HG03045 (cell line): ENCODE data around the gene B3GNT3.

ENCODE experiments used
- ATAC-seq: cut with Tn5 transposase; IDR thresholded peaks from one replicate; pipeline ENCODE4 v1.9.1; 2021; ENCODE audit warnings: mild to moderate bottlenecking, moderate library complexity; ENCODE audit not compliant: unreplicated experiment

Gene B3GNT3

DNA sequence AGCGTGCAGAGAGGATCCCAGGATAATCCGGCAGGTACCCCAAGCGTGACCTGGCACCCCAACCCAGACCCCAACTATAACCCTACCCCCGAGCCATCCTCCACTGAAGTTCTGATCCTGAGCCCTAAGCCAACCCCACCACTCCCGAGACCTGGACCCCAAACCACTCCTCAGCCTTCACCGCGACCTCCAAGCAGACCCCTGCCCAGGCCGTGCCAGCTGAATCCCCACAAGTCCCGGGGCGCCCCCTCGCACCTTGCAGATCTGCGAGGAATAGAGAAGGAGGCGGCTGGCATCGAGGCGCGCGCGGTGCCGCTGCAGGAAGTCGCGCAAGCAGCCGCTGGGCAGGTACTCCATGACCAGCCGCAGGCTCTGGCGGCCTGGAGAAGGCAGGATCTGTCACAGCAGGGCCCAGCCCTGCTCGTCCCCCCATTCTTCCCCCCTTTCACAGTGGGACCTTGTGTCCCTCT is 36.5 kb downstream of the B3GNT3 start:
- ATAC-seq, result no peak

DNA sequence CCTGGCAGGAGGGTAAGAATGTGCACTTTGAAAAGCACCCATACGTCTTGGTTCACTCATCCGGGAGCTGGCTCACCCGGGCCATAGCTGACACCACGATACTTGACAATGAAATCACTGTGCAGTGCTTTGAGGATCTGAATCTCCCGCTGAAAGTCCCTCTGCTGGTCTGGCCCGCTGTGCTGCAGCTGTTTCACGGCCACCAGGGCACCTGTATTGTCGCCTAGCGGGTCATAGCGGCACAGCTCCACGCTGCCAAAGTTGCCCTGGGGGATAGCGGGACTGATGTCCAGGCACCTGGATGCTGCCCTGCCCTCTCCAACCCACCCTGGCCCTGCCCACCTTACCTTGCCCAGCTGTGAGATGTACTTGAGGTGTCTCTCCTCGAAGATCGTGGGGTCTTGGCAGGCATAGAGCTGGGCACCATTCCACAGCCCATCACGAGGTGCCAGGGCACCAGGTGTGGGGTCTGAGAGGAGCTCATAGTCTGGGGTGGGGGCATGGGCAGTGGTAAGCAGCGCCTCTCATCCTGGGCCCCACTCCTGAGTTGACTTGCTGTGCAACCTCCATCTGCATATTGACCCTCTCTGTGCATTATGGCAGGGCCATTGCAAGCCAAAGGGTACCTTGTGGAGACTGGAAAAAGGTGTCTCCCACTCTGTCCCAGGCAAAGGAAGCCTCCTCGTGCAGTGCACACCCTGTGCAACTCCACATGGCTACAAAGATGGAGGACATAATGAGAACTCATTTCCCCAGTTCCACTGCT is 37.7 kb downstream of the B3GNT3 start:
- no peak for ATAC-seq

GRCh38 chr19:17834350-17835181 is 39.6 kb downstream of the B3GNT3 start:
- ATAC-seq, result no peak

DNA sequence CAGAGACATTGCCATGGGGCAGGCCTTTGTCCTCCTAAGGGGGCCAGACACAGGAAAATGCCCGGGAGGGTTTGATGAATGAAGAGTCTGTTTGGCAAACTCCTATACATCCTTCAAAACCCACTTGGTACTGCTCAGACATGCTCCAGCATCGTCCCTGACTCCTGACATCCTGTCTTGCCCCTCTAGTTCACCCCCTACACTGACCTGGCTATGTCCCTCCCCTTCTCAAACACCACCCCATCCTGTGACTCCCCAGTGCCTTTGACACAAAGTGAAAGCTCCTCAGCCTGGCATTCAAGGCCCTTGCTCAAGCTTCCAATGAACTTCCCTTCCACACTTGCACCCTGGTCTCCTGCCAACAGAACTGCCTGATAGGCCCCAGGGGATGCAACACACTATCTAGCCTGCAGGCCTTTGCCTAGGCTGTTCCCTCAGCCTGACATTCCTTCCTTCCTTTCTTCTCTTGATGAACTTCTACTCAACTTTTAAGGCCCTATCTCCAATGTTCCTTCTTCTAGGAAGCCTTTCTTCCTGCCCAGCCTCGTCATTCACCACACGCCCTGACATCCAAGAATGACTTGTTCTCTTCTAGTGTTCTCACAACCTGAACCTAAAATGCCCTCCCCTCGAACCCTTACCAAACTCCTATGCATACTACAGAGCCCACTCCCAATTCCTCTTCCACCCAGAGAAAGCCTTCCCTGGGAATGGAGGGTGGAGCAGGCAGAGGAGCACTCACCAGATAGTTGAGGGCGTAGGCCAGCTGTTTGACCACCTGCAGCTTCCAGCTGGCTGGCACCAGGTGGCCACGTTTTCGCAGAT is 40.5 kb downstream of the B3GNT3 start:
- no peak for ATAC-seq

DNA sequence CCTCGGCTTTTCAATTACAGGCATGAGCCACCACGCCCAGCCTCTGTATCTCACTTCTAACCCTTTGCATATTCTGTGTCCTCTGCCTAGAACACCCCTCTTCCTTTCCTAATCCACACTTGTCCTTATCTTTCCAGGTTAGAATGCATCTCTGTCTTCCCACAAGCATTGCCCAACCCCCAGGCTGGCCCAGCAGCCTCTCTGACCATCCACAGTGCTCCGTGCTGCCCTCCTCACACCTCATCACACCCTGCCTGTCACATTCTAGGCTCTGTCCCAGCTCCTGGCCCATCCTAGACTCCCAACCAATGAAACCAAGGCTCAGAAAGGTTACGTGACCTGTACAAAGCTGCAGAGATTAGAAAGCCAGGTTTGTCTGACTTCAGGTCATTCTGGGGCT is 41.6 kb downstream of the B3GNT3 start:
- ATAC-seq, result no peak

- ATAC-seq, result no peak
These were observed 43.0 kb downstream of the B3GNT3 start for GRCh38 chr19:17837972-17838371.

GRCh38 chr19:17840019-17840418 is 45.1 kb downstream of the B3GNT3 start:
- ATAC-seq, result no peak

DNA sequence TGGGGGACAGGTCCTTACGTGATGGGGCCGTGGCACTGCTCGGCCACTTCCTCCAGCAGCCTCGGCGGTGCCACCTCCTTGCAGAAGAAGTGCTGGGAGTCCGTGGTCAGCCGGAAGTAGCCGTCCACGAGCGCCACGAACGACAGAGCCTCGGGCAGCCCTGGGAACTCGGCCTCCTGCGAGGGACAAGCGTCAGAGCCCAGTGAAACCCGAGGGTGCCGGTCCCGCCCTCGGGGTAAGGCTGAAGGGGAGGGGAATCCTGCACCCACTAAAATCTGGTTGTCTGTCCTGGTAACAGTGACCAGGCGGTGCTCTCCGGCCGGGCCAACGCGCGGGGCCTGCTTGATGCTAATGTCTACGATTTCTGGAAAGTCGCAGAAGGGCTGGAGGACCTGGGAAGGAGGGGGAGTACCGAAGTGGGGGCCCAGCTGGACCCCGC is 46.5 kb downstream of the B3GNT3 start:
- ATAC-seq, result no peak

DNA sequence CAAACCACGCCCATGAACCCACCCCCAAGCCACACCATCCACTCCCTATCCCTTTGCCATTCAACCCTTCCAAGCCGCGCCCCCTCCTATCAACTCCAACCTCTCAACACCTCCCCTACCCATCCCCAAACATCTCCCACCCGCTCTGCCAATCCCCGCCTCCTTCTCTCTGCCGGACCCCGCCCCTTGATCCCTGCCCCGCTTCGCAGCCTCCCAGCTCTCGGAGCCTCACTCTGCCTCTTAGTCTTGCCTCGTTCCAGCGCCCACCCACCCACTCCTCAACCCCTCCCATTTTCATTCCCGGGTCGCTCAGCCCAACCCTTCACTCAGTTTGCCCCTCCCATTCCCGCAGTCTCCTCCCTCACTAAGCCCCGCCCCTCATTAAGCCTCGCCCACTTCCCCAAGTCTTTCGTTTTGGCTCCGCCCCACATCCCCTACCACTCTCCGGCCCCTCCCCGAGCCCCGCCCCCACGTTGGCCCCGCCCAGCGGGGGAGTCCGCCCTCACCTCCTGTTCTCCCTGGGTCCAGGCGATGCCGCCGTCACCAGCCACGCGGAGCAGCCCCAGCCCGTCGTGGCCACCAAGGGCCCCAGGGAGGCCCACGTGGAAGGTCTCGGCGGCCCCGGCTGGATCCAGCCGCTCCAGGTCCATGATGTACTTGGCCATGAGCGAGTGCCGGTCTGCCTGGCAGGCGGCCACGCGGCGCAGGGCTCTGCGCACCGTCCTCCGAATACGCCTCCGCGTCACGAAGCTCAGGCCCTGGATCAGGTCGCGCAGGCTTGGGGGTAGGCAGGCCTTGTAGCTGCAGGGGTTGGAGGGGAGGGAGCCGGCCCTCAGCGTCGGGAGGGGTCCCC is 47.1 kb downstream of the B3GNT3 start:
- ATAC-seq, result no peak

DNA sequence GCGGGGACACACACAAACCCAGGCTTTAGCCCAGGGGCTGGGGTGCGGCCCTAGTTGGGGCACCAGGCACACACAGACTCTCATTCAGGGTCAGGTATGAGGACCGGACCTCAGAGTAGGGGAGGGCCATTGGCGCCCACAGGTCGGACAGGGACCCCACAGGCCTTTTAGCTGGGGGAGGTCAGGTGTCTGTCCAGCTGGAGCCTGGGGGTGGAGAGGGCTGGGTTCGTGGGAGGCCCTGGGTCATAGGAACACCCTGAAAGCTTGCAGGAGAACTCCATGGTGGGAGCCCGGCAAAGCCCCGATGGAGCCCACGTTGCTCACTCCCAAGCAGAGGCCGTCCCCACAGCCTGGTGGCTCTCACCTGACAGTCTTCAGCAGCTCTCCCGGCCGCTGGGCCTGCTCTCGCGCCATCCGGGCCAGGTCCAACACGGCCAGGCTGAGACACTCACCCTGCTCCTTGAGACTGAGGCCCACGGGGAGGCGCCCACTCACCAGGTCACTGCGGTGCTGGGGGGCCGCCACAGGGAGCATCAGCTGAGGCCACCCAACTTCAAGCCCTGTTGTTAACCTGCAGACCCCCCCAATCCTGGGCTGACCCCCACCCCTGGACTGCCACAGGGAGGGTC is 47.8 kb downstream of the B3GNT3 start:
- ATAC-seq, result no peak

GRCh38 chr19:17843292-17843827 is 48.4 kb downstream of the B3GNT3 start:
- ATAC-seq, result no peak

- ATAC-seq, result no peak
These were observed 49.1 kb downstream of the B3GNT3 start for GRCh38 chr19:17843908-17844490.

GRCh38 chr19:17846146-17846545 is 51.2 kb downstream of the B3GNT3 start:
- ATAC-seq, result no peak

DNA sequence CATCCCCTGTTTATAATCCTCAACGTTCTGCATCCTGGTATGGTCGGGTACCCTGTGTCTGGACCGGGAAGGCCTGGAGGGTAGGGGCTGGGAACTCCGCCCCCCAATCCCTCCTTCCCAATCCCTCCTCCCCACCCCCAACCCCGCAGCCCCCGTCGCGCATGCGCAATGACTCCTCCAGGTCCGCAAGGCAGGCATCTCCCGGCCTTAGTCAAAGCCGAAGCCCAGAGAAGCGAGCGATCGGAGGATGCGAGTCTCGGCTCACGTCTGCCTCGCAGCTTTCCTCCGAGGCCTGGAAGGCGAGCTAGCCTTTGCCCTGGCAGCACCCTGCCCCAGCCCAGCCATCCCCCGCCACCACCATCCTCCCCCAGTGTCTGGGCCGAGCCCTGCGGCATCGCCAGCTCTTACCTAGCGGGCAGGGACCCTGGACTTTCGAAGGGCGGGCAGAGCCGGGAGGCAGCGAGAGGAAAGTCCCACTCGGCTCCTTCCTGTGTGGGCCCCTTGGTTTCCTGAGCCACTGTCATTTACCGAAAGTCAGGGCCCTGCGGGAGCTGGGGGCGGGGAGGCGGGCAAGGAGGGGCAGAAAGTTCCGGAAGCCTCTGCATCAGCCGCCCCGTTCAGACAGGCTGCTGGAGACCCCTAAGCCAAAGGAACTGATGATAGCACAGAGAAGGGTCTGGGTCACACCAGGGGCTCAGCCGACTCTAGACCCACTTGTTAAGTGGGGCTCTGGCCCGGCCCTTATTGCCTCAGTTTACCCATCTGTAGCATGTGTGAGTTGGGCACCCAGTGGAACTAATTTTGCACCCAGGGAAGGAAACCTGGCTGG is 52.8 kb downstream of the B3GNT3 start, which contains the start of gene JAK3:
TSS of gene JAK3 (minus strand) at position 445 of the 829 bp plus-strand sequence. CDS start 3,565 bp downstream, outside the sequence.
- peak; percentile 59 for ATAC-seq

DNA sequence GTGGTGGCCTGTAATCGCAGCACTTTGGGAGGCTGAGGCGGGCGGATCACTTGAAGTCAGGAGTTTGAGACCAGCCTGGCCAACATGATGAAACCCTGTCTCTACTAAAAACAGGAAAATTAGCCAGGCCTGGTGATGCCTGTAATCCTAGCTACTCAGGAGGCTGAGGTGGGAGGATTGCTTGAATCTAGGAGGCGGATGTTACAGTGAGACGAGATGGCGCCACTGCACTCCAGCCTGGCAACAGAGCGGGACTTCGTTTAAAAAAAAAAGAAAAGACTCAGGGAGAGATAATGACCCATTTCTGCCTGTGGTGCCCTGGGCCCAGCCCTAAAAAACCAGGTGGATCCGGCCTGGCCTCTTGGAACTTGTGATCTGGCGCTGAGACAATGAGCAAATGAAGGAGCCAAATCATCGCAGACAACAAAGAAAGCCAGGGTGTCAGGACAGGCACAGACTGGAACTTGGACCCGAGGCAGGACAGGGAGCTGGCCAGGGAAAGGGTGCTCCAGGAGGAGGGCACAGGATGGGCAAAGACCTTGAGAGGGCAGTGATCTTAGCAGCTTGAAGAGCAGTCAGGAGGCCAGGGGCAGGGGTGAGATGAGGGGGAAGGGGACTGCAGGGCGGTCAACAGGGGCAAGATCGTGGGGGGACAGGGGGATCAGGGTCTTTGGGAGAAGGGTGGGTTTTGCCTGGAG is 53.8 kb downstream of the B3GNT3 start:
- no peak for ATAC-seq

DNA sequence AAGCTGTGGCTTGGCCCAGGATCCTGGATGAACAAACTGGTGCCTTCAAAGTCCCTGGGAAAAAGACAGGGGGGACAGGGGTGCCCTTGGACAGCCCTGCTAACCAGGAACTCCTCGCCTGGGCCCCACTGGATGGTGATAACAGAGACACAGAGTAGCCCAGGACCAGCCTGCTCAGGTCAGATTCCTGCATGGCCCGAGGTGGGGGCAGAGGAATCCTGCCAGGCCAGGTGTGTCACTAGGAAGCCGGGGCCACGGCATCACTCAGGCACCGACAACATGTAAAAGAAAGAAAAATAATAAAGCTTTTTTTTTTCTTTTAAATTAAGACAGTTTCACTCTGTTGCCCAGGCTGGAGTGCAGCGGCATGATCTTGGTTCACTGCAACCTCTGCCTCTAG is 59.1 kb downstream of the B3GNT3 start:
- no peak for ATAC-seq
